Measurements from ENCODE around the gene PSMC5.

Gene PSMC5

DNA sequence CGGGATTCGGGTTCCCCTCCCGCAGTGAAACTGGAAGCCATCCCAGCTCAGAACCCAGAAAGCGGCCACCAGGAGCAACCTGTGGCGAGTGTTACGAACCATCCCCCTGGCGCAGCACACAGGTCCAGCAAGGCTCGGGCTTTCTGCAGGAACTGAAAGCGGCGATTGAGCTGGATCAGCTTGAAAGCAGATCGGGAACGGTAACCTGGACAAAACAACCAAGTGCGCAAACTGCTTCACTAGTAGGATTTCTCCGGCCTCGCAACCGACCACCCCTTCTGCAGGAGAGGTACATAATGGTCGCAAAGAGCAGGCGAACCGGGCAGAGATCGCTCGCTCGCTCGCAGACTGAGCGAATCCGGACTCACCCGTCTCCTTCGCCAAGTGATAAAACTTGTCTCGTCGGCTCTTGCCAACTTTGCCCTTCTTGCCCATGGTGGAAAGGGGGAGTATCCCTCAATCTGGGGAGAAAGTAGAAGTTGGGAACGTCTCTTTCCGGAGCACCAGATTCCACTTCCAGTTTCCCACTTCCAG lies 696 bp upstream of the PSMC5 start:
- peak; percentile 10 for ATAC-seq (ENCODE audit: insufficient read depth, low read depth)
- peak overlapping the region; percentile 77 for H2AFZ ChIP-seq (ENCODE audit: low read depth, low read length)
- TF ChIP-seq, protein P1, sequence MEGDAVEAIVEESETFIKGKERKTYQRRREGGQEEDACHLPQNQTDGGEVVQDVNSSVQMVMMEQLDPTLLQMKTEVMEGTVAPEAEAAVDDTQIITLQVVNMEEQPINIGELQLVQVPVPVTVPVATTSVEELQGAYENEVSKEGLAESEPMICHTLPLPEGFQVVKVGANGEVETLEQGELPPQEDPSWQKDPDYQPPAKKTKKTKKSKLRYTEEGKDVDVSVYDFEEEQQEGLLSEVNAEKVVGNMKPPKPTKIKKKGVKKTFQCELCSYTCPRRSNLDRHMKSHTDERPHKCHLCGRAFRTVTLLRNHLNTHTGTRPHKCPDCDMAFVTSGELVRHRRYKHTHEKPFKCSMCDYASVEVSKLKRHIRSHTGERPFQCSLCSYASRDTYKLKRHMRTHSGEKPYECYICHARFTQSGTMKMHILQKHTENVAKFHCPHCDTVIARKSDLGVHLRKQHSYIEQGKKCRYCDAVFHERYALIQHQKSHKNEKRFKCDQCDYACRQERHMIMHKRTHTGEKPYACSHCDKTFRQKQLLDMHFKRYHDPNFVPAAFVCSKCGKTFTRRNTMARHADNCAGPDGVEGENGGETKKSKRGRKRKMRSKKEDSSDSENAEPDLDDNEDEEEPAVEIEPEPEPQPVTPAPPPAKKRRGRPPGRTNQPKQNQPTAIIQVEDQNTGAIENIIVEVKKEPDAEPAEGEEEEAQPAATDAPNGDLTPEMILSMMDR (IDR thresholded peaks at IDR 0.05; ENCODE audit: borderline replicate concordance, extremely low read depth, low read length, poor library complexity, severe bottlenecking) = no peak
- TF ChIP-seq EZH2 (IDR thresholded peaks at IDR 0.05; ENCODE audit: borderline replicate concordance, low read depth, low read length, severe bottlenecking) = no peak
- no peak for DNase-seq
- H3K27me3 ChIP-seq (ENCODE audit: insufficient read depth, low read length, poor library complexity) = no peaks in the 10 kb centered on the region
- H3K36me3 ChIP-seq (ENCODE audit: insufficient read depth, low read length) = peaks cover 73% of the 10 kb centered on the region
- H3K27ac ChIP-seq (ENCODE audit: low read length) = peak overlapping the region; percentile 98
- peaks cover 16% of the 10 kb centered on the region for H4K20me1 ChIP-seq (ENCODE audit: insufficient read depth, low read length)
- H3K79me2 ChIP-seq (ENCODE audit: insufficient read depth, low read length) = peaks cover 63% of the 10 kb centered on the region
- peak overlapping the region; percentile 84 for H3K4me2 ChIP-seq (ENCODE audit: insufficient read depth, low read length)
- peak overlapping the region; percentile 68 for H3K9ac ChIP-seq (ENCODE audit: low read depth, low read length)
- peak overlapping the region; percentile 86 to 96 for H3K4me3 ChIP-seq (ENCODE audit: low read depth in 1 of 2, low read length in 2 of 2)
- no peaks in the 10 kb centered on the region for H3K9me3 ChIP-seq (ENCODE audit: insufficient read depth, low read length, severe bottlenecking)
- peaks cover 48% of the 10 kb centered on the region for H3K4me1 ChIP-seq (ENCODE audit: insufficient read depth, low read length)

DNA sequence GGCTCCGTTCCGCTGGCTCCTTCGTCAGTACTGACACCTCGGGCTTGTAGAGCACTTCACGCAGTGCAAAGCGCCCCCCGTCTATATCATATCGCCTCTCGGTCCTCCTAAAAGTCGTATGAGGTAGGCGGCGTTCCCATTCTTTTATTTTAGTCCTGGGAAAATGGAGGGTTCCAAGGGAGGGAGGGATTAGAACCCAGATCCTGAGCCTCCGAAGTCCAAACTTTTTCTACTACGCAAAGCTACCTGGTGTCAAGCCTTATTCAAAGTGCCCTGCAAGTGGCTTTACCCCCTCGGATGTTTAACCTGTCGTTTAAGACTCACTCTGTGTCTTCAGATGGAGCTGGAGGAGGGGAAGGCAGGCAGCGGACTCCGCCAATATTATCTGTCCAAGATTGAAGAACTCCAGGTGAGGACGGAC lies 580 bp downstream of the PSMC5 start:
- H3K9me3 ChIP-seq (ENCODE audit: insufficient read depth, low read length, severe bottlenecking) = no peaks in the 10 kb centered on the region
- H2AFZ ChIP-seq (ENCODE audit: low read depth, low read length) = peak overlapping the region; percentile 77
- H3K4me3 ChIP-seq (ENCODE audit: low read depth in 1 of 2, low read length in 2 of 2) = peak overlapping the region; percentile 86 to 96
- ATAC-seq (ENCODE audit: insufficient read depth, low read depth) = no peak
- peak overlapping the region; percentile 68 for H3K9ac ChIP-seq (ENCODE audit: low read depth, low read length)
- H3K4me1 ChIP-seq (ENCODE audit: insufficient read depth, low read length) = peaks cover 48% of the 10 kb centered on the region
- peak overlapping the region; percentile 98 for H3K27ac ChIP-seq (ENCODE audit: low read length)
- H4K20me1 ChIP-seq (ENCODE audit: insufficient read depth, low read length) = peaks cover 12% of the 10 kb centered on the region
- H3K79me2 ChIP-seq (ENCODE audit: insufficient read depth, low read length) = peaks cover 61% of the 10 kb centered on the region
- peaks cover 73% of the 10 kb centered on the region for H3K36me3 ChIP-seq (ENCODE audit: insufficient read depth, low read length)
- no peaks in the 10 kb centered on the region for H3K27me3 ChIP-seq (ENCODE audit: insufficient read depth, low read length, poor library complexity)
- H3K4me2 ChIP-seq (ENCODE audit: insufficient read depth, low read length) = peak overlapping the region; percentile 84
- TF ChIP-seq, protein P1 (IDR thresholded peaks at IDR 0.05; ENCODE audit: borderline replicate concordance, extremely low read depth, low read length, poor library complexity, severe bottlenecking) = no peak
- no peak for TF ChIP-seq EZH2 (IDR thresholded peaks at IDR 0.05; ENCODE audit: borderline replicate concordance, low read depth, low read length, severe bottlenecking)
- no peak for DNase-seq

DNA sequence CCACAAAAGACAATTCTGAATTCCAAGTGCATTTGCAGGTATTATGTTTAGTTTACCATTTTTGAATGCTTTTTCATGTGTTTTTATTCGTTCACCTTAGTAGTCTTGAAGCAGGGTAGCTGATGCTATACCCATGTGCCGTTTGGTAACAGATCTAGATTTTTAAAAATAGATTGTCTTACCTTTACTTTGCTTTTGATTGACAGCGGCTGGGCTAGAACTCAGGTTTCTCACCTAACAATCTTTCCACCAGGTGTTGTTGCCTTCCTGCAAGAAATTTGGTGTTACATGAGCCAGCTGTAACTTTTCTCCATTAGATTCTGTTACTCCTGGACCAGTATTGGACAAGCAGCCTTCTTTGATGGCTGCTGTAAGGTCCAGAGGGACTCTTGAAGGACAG lies 1.7 kb downstream of the PSMC5 start:
- Histone ChIP-seq H3K36me3 (ENCODE audit: insufficient read depth, low read length) (peaks cover 75% of the 10 kb centered on the region), H3K4me1 (ENCODE audit: insufficient read depth, low read length) (peaks cover 48% of the 10 kb centered on the region), H2AFZ (ENCODE audit: low read depth, low read length) (no peak overlapping the region), H4K20me1 (ENCODE audit: insufficient read depth, low read length) (peaks cover 18% of the 10 kb centered on the region), H3K4me2 (ENCODE audit: insufficient read depth, low read length) (peak overlapping the region; percentile 84), H3K79me2 (ENCODE audit: insufficient read depth, low read length) (peaks cover 61% of the 10 kb centered on the region), H3K4me3 (ENCODE audit: low read depth in 1 of 2, low read length in 2 of 2) (peak overlapping the region in 1 of 2 experiments; percentile 86; a peak in 2 of 4 replicates), H3K27me3 (ENCODE audit: insufficient read depth, low read length, poor library complexity) (no peaks in the 10 kb centered on the region), H3K27ac (ENCODE audit: low read length) (no peak overlapping the region), H3K9ac (ENCODE audit: low read depth, low read length) (peak overlapping the region; percentile 68; the same call in 1 of the 2 replicates), H3K9me3 (ENCODE audit: insufficient read depth, low read length, severe bottlenecking) (no peaks in the 10 kb centered on the region)
- ATAC-seq (ENCODE audit: insufficient read depth, low read depth) (no peak), DNase-seq (no peak)
- TF ChIP-seq, protein P1 (IDR thresholded peaks at IDR 0.05; ENCODE audit: borderline replicate concordance, extremely low read depth, low read length, poor library complexity, severe bottlenecking) = no peak
- TF ChIP-seq EZH2 (IDR thresholded peaks at IDR 0.05; ENCODE audit: borderline replicate concordance, low read depth, low read length, severe bottlenecking) = no peak

All from DND-41 (cell line).